MM.1S (cell line): ENCODE results near the gene HSPB7.
A peak's percentile ranks its signal among the peaks of the same experiment; 100 is the strongest.

Source experiments
- DNase-seq: peaks from one replicate; pipeline ENCODE4 v3.0.0-alpha.2; 2015
- H2AFZ ChIP-seq: fragments of 300-600 bp; sonication (generic); 2 replicates; pipeline ENCODE4 v1.6.0; 2016; ENCODE audit warnings: antibody characterized with exemption, low read length
- H3F3A ChIP-seq: fragments of 300-600 bp; sonication (generic); 2 replicates; pipeline ENCODE4 v1.6.1; 2016; ENCODE audit warnings: mild to moderate bottlenecking, antibody characterized with exemption, low read length, moderate library complexity, mixed read lengths; ENCODE audit not compliant: insufficient read depth
- H3K27ac ChIP-seq: fragments of 300-600 bp; sonication (generic); 2 replicates; pipeline ENCODE4 v1.5.1; 2016; ENCODE audit warnings: mild to moderate bottlenecking, low read length
- H3K27me3 ChIP-seq: fragments of 300-600 bp; sonication (generic); replicated peaks from 2 replicates; pipeline ENCODE4 v1.6.0; 2016; ENCODE audit warnings: low read length; ENCODE audit not compliant: insufficient read depth
- H3K36me3 ChIP-seq: fragments of 300-600 bp; sonication (generic); replicated peaks from 2 replicates; pipeline ENCODE4 v1.6.1; 2016; ENCODE audit warnings: mild to moderate bottlenecking, low read length, mixed read lengths; ENCODE audit not compliant: insufficient read depth
- H3K4me1 ChIP-seq: fragments of 300-600 bp; sonication (generic); 2 replicates; pipeline ENCODE4 v1.6.1; 2016; ENCODE audit warnings: low read length, mixed read lengths
- H3K4me2 ChIP-seq: fragments of 300-600 bp; sonication (generic); 2 replicates; pipeline ENCODE4 v1.6.0; 2016; ENCODE audit warnings: low read depth, low read length
- H3K4me3 ChIP-seq: fragments of 300-600 bp; sonication (generic); 2 replicates; pipeline ENCODE4 v1.5.1; 2016; ENCODE audit warnings: low read length, mixed read lengths
- H3K79me2 ChIP-seq: fragments of 300-600 bp; sonication (generic); 2 replicates; pipeline ENCODE4 v1.6.1; 2016; ENCODE audit warnings: mixed run types, low read length, mixed read lengths
- H3K9ac ChIP-seq: fragments of 300-600 bp; sonication (generic); 2 replicates; pipeline ENCODE4 v1.6.1; 2016; ENCODE audit warnings: low read length, mixed read lengths
- H3K9me2 ChIP-seq: fragments of 300-600 bp; sonication (generic); replicated peaks from 2 replicates; pipeline ENCODE4 v1.6.1; 2016; ENCODE audit warnings: mild to moderate bottlenecking, low read length, mixed read lengths; ENCODE audit not compliant: insufficient read depth
- H3K9me3 ChIP-seq: fragments of 300-600 bp; sonication (generic); replicated peaks from 2 replicates; pipeline ENCODE4 v1.6.1; 2016; ENCODE audit warnings: mild to moderate bottlenecking, low read length, mixed read lengths; ENCODE audit not compliant: insufficient read depth
- H4K20me1 ChIP-seq: fragments of 300-600 bp; sonication (generic); 2 replicates; pipeline ENCODE4 v1.6.1; 2016; ENCODE audit warnings: mild to moderate bottlenecking, low read length, moderate library complexity, mixed read lengths; ENCODE audit not compliant: insufficient read depth
- CTCF ChIP-seq: fragments of 300-600 bp; sonication (generic); IDR thresholded peaks from 2 replicates; pipeline ENCODE4 v1.5.1; 2016; ENCODE audit warnings: antibody characterized with exemption, low read length, mixed read lengths
- EZH2 ChIP-seq: fragments of 300-600 bp; sonication (generic); optimal IDR thresholded peaks from 2 replicates; pipeline ENCODE3; 2017; ENCODE audit warnings: low read depth, mild to moderate bottlenecking, antibody characterized with exemption, low read length, mixed read lengths
- EZH2phosphoT487 ChIP-seq: fragments of 300-600 bp; sonication (generic); IDR thresholded peaks from 2 replicates; pipeline ENCODE4 v1.6.1; 2018; ENCODE audit warnings: antibody characterized with exemption, low read length

The HSPB7 gene

GRCh38 chr1:16007671-16008341 is 10.0 kb downstream of the HSPB7 start:
- H3K36me3 ChIP-seq = no peaks in the 10 kb centered on the region
- no peak overlapping the region for H3K9ac ChIP-seq
- H2AFZ ChIP-seq = no peak overlapping the region
- no peak overlapping the region for H3K4me2 ChIP-seq
- TF ChIP-seq EZH2phosphoT487 = no peak
- no peak for TF ChIP-seq EZH2
- TF ChIP-seq CTCF = no peak
- H4K20me1 ChIP-seq = no peaks in the 10 kb centered on the region
- H3K27me3 ChIP-seq = peaks cover 10% of the 10 kb centered on the region
- no peak for DNase-seq
- H3K4me1 ChIP-seq = peaks cover 4% of the 10 kb centered on the region; the same call in 1 of the 2 replicates
- no peak overlapping the region for H3K27ac ChIP-seq
- no peak overlapping the region for H3K4me3 ChIP-seq
- no peaks in the 10 kb centered on the region for H3K9me2 ChIP-seq
- H3K9me3 ChIP-seq = no peaks in the 10 kb centered on the region
- H3F3A ChIP-seq = no peaks in the 10 kb centered on the region
- no peaks in the 10 kb centered on the region for H3K79me2 ChIP-seq

- no peak overlapping the region for H3K4me2 ChIP-seq
- no peak overlapping the region for H3K9ac ChIP-seq
- H3K4me1 ChIP-seq = no peaks in the 10 kb centered on the region
- no peak overlapping the region for H3K4me3 ChIP-seq
- peaks cover 15% of the 10 kb centered on the region for H3K27me3 ChIP-seq
- no peak overlapping the region for H2AFZ ChIP-seq
- no peak overlapping the region for H3K27ac ChIP-seq
- no peaks in the 10 kb centered on the region for H3K9me3 ChIP-seq
- H3K36me3 ChIP-seq = no peaks in the 10 kb centered on the region
- no peaks in the 10 kb centered on the region for H4K20me1 ChIP-seq
- TF ChIP-seq EZH2 (no peak), CTCF (peak; percentile 14; the same call in 1 of the 2 replicates)
- H3K79me2 ChIP-seq = no peaks in the 10 kb centered on the region
- peak; percentile 26 for DNase-seq
- no peaks in the 10 kb centered on the region for H3F3A ChIP-seq
- no peaks in the 10 kb centered on the region for H3K9me2 ChIP-seq
Measured at GRCh38 chr1:16006552-16007485, 11.0 kb downstream of the HSPB7 start.

- H3K27me3 ChIP-seq = peaks cover 20% of the 10 kb centered on the region
Measured at GRCh38 chr1:16006010-16006409, 11.8 kb downstream of the HSPB7 start.

More at GRCh38 chr1:16006010-16006409, 11.8 kb downstream of the HSPB7 start:
- no peak overlapping the region for H2AFZ ChIP-seq
- no peak overlapping the region for H3K9ac ChIP-seq
- H3K4me3 ChIP-seq = no peak overlapping the region
- no peaks in the 10 kb centered on the region for H4K20me1 ChIP-seq
- no peak overlapping the region for H3K27ac ChIP-seq
- no peaks in the 10 kb centered on the region for H3K9me2 ChIP-seq
- no peaks in the 10 kb centered on the region for H3F3A ChIP-seq
- H3K4me1 ChIP-seq = no peaks in the 10 kb centered on the region
- no peak for DNase-seq
- H3K36me3 ChIP-seq = no peaks in the 10 kb centered on the region
- no peaks in the 10 kb centered on the region for H3K9me3 ChIP-seq
- TF ChIP-seq EZH2phosphoT487 (no peak), EZH2 (no peak), CTCF (no peak)
- H3K79me2 ChIP-seq = no peaks in the 10 kb centered on the region
- H3K4me2 ChIP-seq = no peak overlapping the region
